DMS114 treated with DMSO at 0.1 percent for 48 hours (cell line): Measurements from ENCODE around the gene ADH7.
"Not testable (repeated sequence)": the region's sequence is repeated elsewhere in the genome, so short reads cannot be mapped to it uniquely, and the experiment has no call there.

Experiments used
- DNase-seq: peaks from one replicate; lab custom pipeline; 2025; ENCODE audit not compliant: unreplicated experiment; lab: John Stamatoyannopoulos, UW

Gene ADH7

GRCh38 chr4:99417125-99417524 lies 18.0 kb downstream of the ADH7 start:
- DNase-seq, result no peak

GRCh38 chr4:99415762-99416161 lies 19.4 kb downstream of the ADH7 start:
- not testable (repeated sequence) for DNase-seq

GRCh38 chr4:99414902-99415301 lies 20.2 kb downstream of the ADH7 start:
- not testable (repeated sequence) for DNase-seq

- no peak for DNase-seq
Measured at GRCh38 chr4:99414401-99414800, 20.7 kb downstream of the ADH7 start.

- no peak for DNase-seq
Measured at GRCh38 chr4:99413140-99413539, 22.0 kb downstream of the ADH7 start.

GRCh38 chr4:99411041-99411440 lies 24.1 kb downstream of the ADH7 start:
- no peak for DNase-seq

GRCh38 chr4:99410075-99410474 lies 25.1 kb downstream of the ADH7 start:
- no peak for DNase-seq

GRCh38 chr4:99408346-99408745 lies 26.8 kb downstream of the ADH7 start:
- DNase-seq, result no peak

GRCh38 chr4:99405433-99406115 lies 29.6 kb downstream of the ADH7 start:
- DNase-seq, result peak; percentile 20

- DNase-seq, result no peak
Measured at GRCh38 chr4:99404595-99405287, 30.4 kb downstream of the ADH7 start.

GRCh38 chr4:99403380-99404184 lies 31.6 kb downstream of the ADH7 start:
- DNase-seq, result no peak

- DNase-seq, result no peak
Measured at GRCh38 chr4:99402765-99403164, 32.4 kb downstream of the ADH7 start.

- DNase-seq, result no peak
Measured at GRCh38 chr4:99400831-99401230, 34.3 kb downstream of the ADH7 start.

GRCh38 chr4:99399017-99399416 lies 36.1 kb downstream of the ADH7 start:
- DNase-seq, result no peak

GRCh38 chr4:99395595-99396364 lies 39.4 kb downstream of the ADH7 start:
- DNase-seq, result no peak

GRCh38 chr4:99394896-99395295 lies 40.2 kb downstream of the ADH7 start:
- DNase-seq, result no peak

- DNase-seq, result no peak
Measured at GRCh38 chr4:99390055-99390454, 45.1 kb downstream of the ADH7 start.

- DNase-seq, result no peak
Measured at GRCh38 chr4:99389606-99390005, 45.5 kb downstream of the ADH7 start.

GRCh38 chr4:99383833-99384392 lies 51.2 kb downstream of the ADH7 start:
- DNase-seq, result no peak

- DNase-seq, result no peak
Measured at GRCh38 chr4:99383399-99383798, 51.7 kb downstream of the ADH7 start.
